ENCODE data around the gene FBXL19. TPM values are rescaled to one million over a fixed set of nuclear protein-coding genes. Genes with fewer than 3 reads are reported as not detected.

The FBXL19 gene
- total and polyA plus RNA-seq, 2 of the 13 experiments (the other 11 are each of a cell fraction or from before 2014, with no cell fraction given) = 6.0 to 13.7 TPM

DNA sequence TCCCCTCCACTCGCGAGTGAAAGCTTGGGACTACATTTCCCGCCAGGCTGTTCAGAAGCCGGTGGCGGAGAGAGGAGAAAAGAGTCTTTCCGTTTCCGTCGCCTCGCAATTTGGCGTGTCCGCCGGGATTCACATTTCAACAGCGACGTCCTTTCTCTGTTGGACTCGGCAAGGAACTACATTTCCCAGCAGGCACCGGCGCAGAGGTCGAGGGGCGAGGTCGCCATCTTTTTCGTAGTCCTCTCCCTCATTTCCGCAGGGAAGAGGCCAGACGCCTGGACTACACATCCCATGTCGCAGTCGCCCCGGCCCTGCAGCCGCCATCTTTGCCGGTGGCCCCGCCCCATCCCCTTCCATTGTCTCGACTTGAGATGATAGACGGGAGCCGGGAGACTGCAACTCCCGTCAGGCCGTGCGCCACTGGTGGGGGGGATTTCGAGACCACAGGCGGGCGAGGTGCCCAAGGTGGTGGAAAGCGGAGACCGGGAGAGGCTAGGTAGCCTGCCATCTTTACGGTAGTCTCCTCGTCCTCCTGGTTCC lies 882 bp upstream of the FBXL19 start (continued):
- TF ChIP-seq TIGD3 (CRISPR knock-in tag; IDR thresholded peaks at IDR 0.05; ENCODE audit: borderline replicate concordance) (0 out of 2 replicates have a peak, but pooled peaks have one; percentile 41), CREM (IDR thresholded peaks at IDR 0.05) (peak; percentile 100), CREM (CRISPR knock-in tag; IDR thresholded peaks at IDR 0.05) (peak; percentile 64; the same call in 1 of the 2 replicates), KAT7 (CRISPR knock-in tag; IDR thresholded peaks at IDR 0.05; ENCODE audit: borderline replicate concordance) (0 out of 2 replicates have a peak, but pooled peaks have one; percentile 66), BRCA1 (CRISPR knock-in tag; IDR thresholded peaks at IDR 0.05) (no peak), FOXJ3 (CRISPR knock-in tag; IDR thresholded peaks at IDR 0.05; ENCODE audit: borderline replicate concordance) (peak; percentile 43; the same call in 1 of the 2 replicates), IKZF4 (CRISPR knock-in tag; IDR thresholded peaks at IDR 0.05; ENCODE audit: borderline replicate concordance, low read depth, not compliant biosample characterization) (no peak), POGZ (CRISPR knock-in tag; IDR thresholded peaks at IDR 0.05) (0 out of 2 replicates have a peak, but pooled peaks have one; percentile 56), ASH2L (IDR thresholded peaks at IDR 0.05; ENCODE audit: insufficient read length, low read depth, low read length) (peak; percentile 10), ZNF703 (CRISPR knock-in tag; IDR thresholded peaks at IDR 0.05; ENCODE audit: borderline replicate concordance) (no peak), FOXP1 (IDR thresholded peaks at IDR 0.05) (no peak), FOXP1 (CRISPR knock-in tag; IDR thresholded peaks at IDR 0.05) (no peak), ZNF33B (CRISPR knock-in tag; IDR thresholded peaks at IDR 0.05) (no peak), TEAD3 (CRISPR knock-in tag; optimal IDR thresholded peaks at IDR 0.05; ENCODE audit: borderline replicate concordance) (peak; percentile 76), ZNF501 (CRISPR knock-in tag; IDR thresholded peaks at IDR 0.05) (peak; percentile 37), PAX8 (CRISPR knock-in tag; IDR thresholded peaks at IDR 0.05; ENCODE audit: borderline replicate concordance) (no peak), CREB1 (IDR thresholded peaks at IDR 0.05) (peak; percentile 93), CREB1 (CRISPR knock-in tag; IDR thresholded peaks at IDR 0.05) (peak; percentile 98), TP53 (CRISPR knock-in tag; conservative IDR thresholded peaks at IDR 0.05) (no peak), ZNF333 (CRISPR knock-in tag; IDR thresholded peaks at IDR 0.05; ENCODE audit: borderline replicate concordance) (0 out of 2 replicates have a peak, but pooled peaks have one; percentile 62), TBX2 (CRISPR knock-in tag; IDR thresholded peaks at IDR 0.05; ENCODE audit: borderline replicate concordance) (peak; percentile 35; the same call in 1 of the 2 replicates), ZNF549 (CRISPR knock-in tag; IDR thresholded peaks at IDR 0.05) (no peak), SNAI1 (CRISPR knock-in tag; IDR thresholded peaks at IDR 0.05; ENCODE audit: borderline replicate concordance) (0 out of 2 replicates have a peak, but pooled peaks have one; percentile 40)
- TF ChIP-seq, protein P1, sequence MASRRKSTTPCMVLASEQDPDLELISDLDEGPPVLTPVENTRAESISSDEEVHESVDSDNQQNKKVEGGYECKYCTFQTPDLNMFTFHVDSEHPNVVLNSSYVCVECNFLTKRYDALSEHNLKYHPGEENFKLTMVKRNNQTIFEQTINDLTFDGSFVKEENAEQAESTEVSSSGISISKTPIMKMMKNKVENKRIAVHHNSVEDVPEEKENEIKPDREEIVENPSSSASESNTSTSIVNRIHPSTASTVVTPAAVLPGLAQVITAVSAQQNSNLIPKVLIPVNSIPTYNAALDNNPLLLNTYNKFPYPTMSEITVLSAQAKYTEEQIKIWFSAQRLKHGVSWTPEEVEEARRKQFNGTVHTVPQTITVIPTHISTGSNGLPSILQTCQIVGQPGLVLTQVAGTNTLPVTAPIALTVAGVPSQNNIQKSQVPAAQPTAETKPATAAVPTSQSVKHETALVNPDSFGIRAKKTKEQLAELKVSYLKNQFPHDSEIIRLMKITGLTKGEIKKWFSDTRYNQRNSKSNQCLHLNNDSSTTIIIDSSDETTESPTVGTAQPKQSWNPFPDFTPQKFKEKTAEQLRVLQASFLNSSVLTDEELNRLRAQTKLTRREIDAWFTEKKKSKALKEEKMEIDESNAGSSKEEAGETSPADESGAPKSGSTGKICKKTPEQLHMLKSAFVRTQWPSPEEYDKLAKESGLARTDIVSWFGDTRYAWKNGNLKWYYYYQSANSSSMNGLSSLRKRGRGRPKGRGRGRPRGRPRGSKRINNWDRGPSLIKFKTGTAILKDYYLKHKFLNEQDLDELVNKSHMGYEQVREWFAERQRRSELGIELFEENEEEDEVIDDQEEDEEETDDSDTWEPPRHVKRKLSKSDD (CRISPR knock-in tag; IDR thresholded peaks at IDR 0.05; ENCODE audit: low read depth) = peak; percentile 96; the same call in 1 of the 2 replicates

Measured in HepG2 (cell line).